HK-2 (cell line): Measurements from ENCODE around the gene PRR35.
A peak's percentile ranks its signal among the peaks of the same experiment; 100 is the strongest.

Experiments used
- DNase-seq: peaks from one replicate; pipeline ENCODE4 v3.0.0-alpha.2; 2018; ENCODE audit not compliant: unreplicated experiment

The PRR35 gene

GRCh38 chr16:560204-560700 is at the start of gene PRR35:
PRR35 (plus strand) TSS chr16:560394; CDS start chr16:563295, 2,901 bp downstream.
- DNase-seq = no peak

- no peak for DNase-seq
Observed at GRCh38 chr16:512802-513201, 47.4 kb upstream of the PRR35 start.

- no peak for DNase-seq
Observed at GRCh38 chr16:513950-514349, 46.2 kb upstream of the PRR35 start.

DNA sequence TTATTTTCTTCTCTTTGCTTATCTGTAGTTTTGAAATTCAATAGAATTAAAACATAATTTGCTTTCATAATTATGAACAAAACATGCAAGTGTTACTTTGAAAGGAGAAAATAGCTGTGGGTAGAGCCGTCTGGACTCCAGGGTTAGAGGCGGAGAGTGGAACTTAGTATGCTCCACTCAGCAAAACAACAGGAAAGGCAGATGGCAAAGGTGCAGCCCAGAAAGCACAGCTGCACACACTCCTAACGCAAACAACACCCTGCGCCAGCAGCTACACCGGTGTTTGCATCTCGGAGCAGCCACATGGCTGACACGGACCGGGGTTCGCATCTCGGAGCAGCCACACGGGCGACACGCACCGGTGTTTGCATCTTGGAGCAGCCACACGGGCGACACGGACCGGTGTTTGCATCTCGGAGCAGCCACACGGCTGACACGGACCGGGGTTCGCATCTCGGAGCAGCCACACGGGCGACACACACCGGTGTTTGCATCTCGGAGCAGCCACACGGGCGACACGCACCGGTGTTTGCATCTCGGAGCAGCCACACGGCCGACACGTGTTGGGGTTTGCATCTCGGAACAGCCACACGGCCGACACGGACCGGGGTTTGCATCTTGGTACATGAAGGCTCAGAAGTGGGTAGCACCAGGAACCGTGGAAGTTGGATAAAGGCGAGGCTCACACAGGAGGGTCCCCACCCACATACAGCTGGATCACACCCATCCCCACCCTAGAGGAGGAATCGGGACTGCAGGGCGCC is 44.8 kb upstream of the PRR35 start:
- DNase-seq = no peak

- no peak for DNase-seq
Observed at GRCh38 chr16:515939-516226, 44.3 kb upstream of the PRR35 start.

DNA sequence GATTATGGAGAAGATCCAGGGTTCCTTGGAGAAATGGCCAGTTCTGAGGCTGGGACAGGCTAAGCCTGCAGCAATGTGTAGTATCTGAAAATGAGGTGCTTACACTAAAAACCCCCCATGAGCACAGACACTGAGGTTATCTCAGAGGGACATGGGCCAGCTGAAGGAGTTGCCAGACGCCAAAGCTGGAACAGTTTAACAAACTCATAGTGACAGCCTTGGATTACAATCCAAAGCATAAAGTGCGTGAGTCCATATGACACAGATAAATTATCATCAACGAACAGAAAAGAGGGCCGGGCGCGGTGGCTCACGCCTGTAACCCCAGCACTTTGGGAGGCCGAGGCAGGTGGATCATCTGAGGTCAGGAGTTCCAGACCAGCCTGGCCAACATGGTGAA is 43.9 kb upstream of the PRR35 start:
- DNase-seq = no peak

GRCh38 chr16:518858-519257 is 41.3 kb upstream of the PRR35 start:
- no peak for DNase-seq

DNA sequence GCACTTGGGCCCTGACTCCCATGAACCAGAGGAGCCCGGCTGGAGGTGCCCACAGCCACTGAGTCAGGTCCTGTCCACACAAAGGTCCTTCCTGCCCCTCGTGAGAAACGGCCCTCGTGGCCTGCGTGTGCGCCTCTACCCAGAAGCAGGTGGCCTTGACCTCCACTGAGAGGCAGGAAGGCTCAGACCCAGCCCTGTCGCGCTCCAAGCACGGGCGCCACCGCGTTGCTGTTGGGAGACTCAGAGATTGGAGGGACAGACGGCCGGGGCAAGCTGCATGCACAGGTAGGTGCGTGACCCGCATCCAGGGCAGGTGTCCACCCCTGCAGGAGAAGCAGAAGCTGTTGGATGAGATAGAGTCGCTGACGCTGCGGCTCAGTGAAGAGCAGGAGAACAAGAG is 40.8 kb upstream of the PRR35 start:
- no peak for DNase-seq

GRCh38 chr16:519841-520687 is 40.1 kb upstream of the PRR35 start:
- DNase-seq = no peak

- no peak for DNase-seq
Observed at GRCh38 chr16:520847-521246, 39.3 kb upstream of the PRR35 start.

- no peak for DNase-seq
Observed at GRCh38 chr16:521381-522210, 38.6 kb upstream of the PRR35 start.

GRCh38 chr16:522320-523096 is 37.7 kb upstream of the PRR35 start:
- no peak for DNase-seq

DNA sequence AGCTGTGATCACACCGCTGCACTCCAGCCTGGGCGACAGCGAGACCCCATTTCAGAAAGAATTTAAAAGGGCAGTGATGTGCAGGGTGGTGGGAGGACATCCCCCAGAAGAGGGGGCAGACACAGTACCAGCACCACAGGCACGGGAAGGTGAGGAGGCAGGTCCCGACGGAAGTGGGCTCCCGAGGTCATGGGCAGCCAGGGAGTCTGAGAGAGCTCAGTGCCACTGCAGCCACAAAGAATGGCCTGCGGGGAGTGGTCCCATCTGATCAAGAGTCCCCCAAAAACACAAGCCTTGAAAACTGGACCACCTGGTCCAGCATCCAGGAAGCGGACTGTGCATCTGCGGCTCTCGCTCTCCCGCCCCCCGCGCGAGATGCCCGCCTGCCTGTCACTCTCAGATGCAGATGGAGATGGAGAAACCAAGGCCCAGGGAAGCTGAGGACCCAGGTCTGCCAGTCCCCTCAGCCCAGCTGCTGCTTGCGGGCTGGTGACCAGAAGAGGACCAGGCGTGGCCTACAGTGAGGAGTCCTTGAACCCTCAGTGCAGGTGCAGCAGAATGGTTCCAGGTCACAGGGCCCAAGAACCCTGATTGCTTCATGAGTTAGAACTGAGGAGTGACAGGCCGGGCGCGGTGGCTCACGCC is 37.0 kb upstream of the PRR35 start:
- DNase-seq = no peak

DNA sequence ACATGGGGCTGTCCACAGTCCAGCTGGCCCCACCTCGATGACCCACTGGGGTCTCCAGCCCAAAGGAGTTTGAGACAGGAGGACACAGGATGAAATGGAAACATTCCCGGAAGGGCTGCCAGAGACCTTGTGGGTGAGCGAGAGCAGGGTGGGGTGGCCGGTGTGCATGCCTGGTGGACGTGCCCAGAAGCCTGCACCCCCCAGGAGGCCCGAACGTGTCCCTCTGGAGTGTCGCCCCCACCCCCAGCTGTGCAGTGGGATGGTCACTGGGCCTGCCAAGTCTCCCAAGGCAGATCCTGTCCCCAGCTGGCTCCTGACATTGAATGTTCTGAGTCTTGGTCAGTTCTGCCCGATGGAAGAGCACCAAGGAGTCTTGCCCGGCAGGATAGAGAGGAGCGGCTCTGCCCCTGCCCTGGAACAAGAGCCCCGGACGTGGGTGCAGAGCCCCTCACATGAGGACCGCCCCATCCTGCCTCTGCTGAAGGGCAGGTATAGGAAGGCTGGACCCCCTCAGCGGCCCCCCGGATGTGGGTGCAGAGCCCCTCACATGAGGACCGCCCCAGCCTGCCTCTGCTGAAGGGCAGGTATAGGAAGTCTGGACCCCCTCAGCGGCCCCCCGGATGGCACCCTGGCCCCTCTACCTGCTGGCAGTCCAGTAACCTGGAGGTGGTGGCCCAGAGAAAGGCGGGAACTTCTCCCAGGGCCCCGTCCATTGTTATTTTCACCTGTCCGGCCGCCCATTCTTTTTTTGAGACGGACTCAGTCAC is 35.7 kb upstream of the PRR35 start:
- DNase-seq = no peak

DNA sequence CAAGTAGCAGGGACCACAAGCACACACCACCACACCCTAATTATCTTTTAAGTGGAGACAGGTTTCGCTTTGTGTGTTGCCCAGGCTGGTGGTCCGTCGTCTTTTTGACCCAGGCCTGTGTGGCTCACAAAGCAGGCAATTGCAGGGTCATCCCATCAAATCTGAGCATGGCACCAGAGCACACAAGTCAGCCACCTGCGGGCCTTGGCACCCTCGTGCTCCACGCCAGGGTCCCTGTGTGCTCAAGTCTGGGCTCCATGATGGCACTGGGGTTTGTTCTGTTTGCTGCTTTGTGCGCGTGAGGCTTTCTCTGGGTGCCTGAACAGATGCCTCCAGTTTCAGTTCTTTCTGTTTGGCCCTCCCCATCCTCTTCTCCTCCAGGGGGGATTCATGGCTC is 35.1 kb upstream of the PRR35 start:
- no peak for DNase-seq

DNA sequence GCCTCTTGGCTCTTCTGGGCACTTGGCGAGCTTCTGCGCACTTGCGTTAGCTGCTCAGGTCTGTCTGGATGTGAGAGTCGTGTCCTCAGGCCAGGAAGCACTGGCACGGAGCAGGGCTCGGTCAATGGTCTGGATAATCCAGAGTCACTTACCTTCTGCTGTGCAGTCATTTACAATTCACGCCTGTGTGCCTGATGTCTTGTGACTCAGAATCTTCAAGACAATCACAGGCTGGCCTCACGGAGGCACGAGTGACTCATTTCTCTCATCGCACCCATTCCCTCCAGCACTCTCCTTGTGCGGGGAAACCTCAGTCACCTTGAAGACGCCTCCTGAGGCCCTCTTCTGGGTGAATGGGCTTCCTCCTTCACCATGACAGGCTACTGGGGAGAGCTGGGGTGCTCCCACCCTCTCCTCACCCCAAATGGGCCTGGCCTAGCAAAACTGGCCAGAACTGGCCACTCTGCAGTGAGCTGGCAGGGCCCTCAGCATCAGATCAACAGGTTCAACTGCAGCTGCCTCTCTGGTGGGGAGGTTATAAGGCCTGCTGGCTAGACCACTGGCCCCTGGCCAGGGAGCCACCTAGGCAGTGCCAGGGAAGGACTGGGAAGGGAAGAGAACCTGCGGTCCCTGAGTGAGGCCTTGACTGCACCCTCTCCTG is 34.5 kb upstream of the PRR35 start:
- DNase-seq = peak; percentile 82

GRCh38 chr16:526181-527014 is 33.8 kb upstream of the PRR35 start:
- peak; percentile 25 for DNase-seq

GRCh38 chr16:527015-527903 is 32.9 kb upstream of the PRR35 start, which contains the start of gene CAPN15:
CAPN15 (plus strand) TSS chr16:527712; CDS start chr16:546839, 19,127 bp downstream.
- DNase-seq = peak; percentile 83
